ENCODE data around the gene BFSP1.

BFSP1 gene

GRCh38 chr20:17556837-17557674 is 25.9 kb upstream of the BFSP1 start:
- DNase-seq: peak; percentile 78

- DNase-seq: no peak
These were observed 23.9 kb upstream of the BFSP1 start for GRCh38 chr20:17555106-17555505.

- no peak for DNase-seq
These were observed 18.0 kb upstream of the BFSP1 start for GRCh38 chr20:17549131-17549530.

GRCh38 chr20:17545127-17545526 is 13.9 kb upstream of the BFSP1 start:
- no peak for DNase-seq

GRCh38 chr20:17543531-17544131 is 12.5 kb upstream of the BFSP1 start:
- no peak for DNase-seq

GRCh38 chr20:17542993-17543412 is 11.8 kb upstream of the BFSP1 start:
- DNase-seq: no peak

- DNase-seq: no peak
These were observed 11.3 kb upstream of the BFSP1 start for GRCh38 chr20:17542481-17542880.

- no peak for DNase-seq
These were observed 10.8 kb upstream of the BFSP1 start for GRCh38 chr20:17541996-17542395.

- DNase-seq: no peak
These were observed 10.4 kb upstream of the BFSP1 start for GRCh38 chr20:17541596-17541995.

GRCh38 chr20:17538517-17539170 is 7.5 kb upstream of the BFSP1 start:
- peak; percentile 54 for DNase-seq

GRCh38 chr20:17537959-17538358 is 6.8 kb upstream of the BFSP1 start:
- DNase-seq: no peak

- DNase-seq: peak; percentile 85
These were observed 5.8 kb upstream of the BFSP1 start for GRCh38 chr20:17536944-17537444.

GRCh38 chr20:17534077-17534476 is 2.9 kb upstream of the BFSP1 start:
- DNase-seq: no peak

- peak; percentile 49 for DNase-seq
These were observed 2.2 kb upstream of the BFSP1 start for GRCh38 chr20:17533396-17533795.

GRCh38 chr20:17531665-17532025 is 466 bp upstream of the BFSP1 start:
- DNase-seq: no peak

GRCh38 chr20:17530153-17530552 is 1.0 kb downstream of the BFSP1 start:
- peak; percentile 9 for DNase-seq

- DNase-seq: no peak
These were observed 1.6 kb downstream of the BFSP1 start for GRCh38 chr20:17529586-17529985.

GRCh38 chr20:17525650-17526049 is 5.5 kb downstream of the BFSP1 start:
- DNase-seq: peak; percentile 48

- no peak for DNase-seq
These were observed 6.0 kb downstream of the BFSP1 start for GRCh38 chr20:17525132-17525531.

- DNase-seq: no peak
These were observed 6.6 kb downstream of the BFSP1 start for GRCh38 chr20:17524560-17524959.

GRCh38 chr20:17523326-17523725 is 7.9 kb downstream of the BFSP1 start:
- no peak for DNase-seq

GRCh38 chr20:17522528-17522927 is 8.7 kb downstream of the BFSP1 start:
- no peak for DNase-seq

GRCh38 chr20:17520583-17520982 is 10.6 kb downstream of the BFSP1 start:
- DNase-seq: no peak
